ENCODE data around the gene PLA2G2D.

DNA sequence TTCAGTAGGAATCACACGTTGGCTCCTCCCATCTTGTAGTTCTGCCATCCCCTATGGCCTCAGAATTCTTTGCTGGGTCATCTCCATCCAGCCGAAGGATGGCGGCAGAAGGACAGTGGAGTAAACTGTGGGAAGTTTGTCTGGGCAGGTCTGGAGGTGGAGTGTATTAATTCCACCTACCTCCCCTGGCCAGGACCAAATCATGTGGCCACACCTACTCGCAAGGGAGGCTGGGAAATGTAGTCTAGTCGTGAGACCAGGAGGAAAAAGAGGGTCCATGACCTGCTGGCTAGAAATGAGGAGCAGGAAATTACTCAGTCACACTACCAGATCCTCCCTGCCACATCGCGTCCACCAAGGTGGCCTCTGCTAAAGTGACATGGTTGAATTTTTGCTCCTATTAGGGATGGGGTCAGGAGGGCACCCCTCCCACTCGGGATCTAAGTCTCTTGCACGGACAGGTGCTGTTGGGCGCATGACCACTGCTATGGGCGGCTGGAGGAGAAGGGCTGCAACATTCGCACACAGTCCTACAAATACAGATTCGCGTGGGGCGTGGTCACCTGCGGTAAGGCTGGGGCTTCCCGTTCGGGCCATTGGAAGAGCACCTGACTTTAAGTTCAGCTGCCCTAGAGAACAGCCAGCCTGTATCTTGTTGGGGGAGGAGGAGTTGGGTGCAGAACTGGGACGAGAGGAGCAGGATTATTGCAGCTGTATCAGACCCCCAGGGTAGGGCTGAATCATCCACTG, 29.8 kb downstream of the PLA2G2D start:
- TF ChIP-seq, protein P1, sequence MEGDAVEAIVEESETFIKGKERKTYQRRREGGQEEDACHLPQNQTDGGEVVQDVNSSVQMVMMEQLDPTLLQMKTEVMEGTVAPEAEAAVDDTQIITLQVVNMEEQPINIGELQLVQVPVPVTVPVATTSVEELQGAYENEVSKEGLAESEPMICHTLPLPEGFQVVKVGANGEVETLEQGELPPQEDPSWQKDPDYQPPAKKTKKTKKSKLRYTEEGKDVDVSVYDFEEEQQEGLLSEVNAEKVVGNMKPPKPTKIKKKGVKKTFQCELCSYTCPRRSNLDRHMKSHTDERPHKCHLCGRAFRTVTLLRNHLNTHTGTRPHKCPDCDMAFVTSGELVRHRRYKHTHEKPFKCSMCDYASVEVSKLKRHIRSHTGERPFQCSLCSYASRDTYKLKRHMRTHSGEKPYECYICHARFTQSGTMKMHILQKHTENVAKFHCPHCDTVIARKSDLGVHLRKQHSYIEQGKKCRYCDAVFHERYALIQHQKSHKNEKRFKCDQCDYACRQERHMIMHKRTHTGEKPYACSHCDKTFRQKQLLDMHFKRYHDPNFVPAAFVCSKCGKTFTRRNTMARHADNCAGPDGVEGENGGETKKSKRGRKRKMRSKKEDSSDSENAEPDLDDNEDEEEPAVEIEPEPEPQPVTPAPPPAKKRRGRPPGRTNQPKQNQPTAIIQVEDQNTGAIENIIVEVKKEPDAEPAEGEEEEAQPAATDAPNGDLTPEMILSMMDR (tag by site-specific recombination; IDR thresholded peaks at IDR 0.05): no peak
- TF ChIP-seq, protein P2, sequence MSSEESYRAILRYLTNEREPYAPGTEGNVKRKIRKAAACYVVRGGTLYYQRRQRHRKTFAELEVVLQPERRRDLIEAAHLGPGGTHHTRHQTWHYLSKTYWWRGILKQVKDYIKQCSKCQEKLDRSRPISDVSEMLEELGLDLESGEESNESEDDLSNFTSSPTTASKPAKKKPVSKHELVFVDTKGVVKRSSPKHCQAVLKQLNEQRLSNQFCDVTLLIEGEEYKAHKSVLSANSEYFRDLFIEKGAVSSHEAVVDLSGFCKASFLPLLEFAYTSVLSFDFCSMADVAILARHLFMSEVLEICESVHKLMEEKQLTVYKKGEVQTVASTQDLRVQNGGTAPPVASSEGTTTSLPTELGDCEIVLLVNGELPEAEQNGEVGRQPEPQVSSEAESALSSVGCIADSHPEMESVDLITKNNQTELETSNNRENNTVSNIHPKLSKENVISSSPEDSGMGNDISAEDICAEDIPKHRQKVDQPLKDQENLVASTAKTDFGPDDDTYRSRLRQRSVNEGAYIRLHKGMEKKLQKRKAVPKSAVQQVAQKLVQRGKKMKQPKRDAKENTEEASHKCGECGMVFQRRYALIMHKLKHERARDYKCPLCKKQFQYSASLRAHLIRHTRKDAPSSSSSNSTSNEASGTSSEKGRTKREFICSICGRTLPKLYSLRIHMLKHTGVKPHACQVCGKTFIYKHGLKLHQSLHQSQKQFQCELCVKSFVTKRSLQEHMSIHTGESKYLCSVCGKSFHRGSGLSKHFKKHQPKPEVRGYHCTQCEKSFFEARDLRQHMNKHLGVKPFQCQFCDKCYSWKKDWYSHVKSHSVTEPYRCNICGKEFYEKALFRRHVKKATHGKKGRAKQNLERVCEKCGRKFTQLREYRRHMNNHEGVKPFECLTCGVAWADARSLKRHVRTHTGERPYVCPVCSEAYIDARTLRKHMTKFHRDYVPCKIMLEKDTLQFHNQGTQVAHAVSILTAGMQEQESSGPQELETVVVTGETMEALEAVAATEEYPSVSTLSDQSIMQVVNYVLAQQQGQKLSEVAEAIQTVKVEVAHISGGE (tag by site-specific recombination; conservative IDR thresholded peaks at IDR 0.05; ENCODE audit: low read depth): no peak
- no peak for TF ChIP-seq ZNF423 (tag by site-specific recombination; IDR thresholded peaks at IDR 0.05)

Data from HEK293 (cell line).